ENCODE results near the gene CA5A. TPM values are rescaled to one million over a fixed set of nuclear protein-coding genes. Genes with fewer than 3 reads are reported as not detected.

Gene CA5A
- total and polyA plus RNA-seq, 2 of the 13 experiments (the other 11 are each of a cell fraction or from before 2014, with no cell fraction given) = 66.8 to 106 TPM

DNA sequence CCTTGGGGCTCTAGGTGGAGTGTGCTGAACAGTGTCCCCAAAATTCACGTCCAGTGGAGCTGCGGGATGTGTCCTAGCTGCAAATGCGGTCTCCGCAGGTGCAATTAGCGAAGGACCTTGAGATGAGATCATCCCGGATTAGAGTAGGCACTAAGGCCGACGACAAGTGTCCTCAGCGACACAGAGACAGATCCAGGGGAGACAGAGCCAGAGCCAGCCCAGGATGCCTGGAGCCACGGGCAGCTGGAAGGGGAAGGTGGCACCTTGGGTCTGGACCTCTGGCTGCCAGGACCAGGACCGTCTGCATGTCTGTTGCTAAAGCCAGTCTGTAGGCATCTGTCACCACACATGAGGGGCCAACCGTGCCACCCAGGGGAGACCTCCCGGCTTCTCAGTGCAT, 91.5 kb downstream of the CA5A start (continued):
- TF ChIP-seq, protein P1, sequence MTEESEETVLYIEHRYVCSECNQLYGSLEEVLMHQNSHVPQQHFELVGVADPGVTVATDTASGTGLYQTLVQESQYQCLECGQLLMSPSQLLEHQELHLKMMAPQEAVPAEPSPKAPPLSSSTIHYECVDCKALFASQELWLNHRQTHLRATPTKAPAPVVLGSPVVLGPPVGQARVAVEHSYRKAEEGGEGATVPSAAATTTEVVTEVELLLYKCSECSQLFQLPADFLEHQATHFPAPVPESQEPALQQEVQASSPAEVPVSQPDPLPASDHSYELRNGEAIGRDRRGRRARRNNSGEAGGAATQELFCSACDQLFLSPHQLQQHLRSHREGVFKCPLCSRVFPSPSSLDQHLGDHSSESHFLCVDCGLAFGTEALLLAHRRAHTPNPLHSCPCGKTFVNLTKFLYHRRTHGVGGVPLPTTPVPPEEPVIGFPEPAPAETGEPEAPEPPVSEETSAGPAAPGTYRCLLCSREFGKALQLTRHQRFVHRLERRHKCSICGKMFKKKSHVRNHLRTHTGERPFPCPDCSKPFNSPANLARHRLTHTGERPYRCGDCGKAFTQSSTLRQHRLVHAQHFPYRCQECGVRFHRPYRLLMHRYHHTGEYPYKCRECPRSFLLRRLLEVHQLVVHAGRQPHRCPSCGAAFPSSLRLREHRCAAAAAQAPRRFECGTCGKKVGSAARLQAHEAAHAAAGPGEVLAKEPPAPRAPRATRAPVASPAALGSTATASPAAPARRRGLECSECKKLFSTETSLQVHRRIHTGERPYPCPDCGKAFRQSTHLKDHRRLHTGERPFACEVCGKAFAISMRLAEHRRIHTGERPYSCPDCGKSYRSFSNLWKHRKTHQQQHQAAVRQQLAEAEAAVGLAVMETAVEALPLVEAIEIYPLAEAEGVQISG (CRISPR knock-in tag; IDR thresholded peaks at IDR 0.05) = peak; percentile 35; the same call in 1 of the 2 replicates

DNA sequence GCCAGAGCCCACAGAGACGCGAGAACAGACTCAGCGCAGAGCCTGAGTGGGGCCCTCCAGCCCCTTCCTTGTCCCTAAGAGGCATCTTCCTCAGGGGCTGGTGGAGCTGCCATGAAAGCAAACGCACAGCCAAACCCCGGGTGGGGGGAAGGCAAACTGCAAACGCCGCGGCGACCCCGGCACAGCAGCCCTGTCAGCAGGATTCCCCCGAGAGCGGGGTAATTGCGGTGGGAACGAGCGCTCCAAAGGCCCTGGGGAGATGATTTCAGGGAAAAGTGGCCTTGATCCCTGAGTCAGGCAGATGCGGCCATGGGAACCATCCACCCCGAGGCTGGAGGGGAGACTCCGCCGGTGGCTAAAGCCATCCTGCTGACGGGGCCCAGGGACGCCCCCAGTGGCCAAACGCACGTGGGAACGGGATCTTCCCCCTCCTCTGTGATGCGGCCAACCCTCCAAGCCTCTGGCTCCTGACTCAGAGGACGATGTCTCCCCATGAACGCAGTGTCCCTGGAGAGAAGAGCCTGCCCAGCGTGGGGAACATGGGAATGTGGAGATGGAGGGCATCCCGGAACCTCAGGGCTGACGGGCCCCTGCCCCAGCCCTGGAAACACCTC, 92.1 kb downstream of the CA5A start:
- POLR2A ChIA-PET = interaction anchor here (1.8 kb wide), 1 partner anchor 65 kb away, joined by 6 read pairs; no protein-coding TSS in a partner anchor
- WGBS (ENCODE audit: low lambda C conversion rate) = 77% methylated on average over 25 of the region's 30 CpGs
- H3K27me3 ChIP-seq (ENCODE audit: control insufficient read depth in 1 of 2, insufficient read depth in 2 of 2, low read length in 2 of 2) = no peaks in the 10 kb centered on the region
- DNase-seq (ENCODE audit: low spot score) (no peak), ATAC-seq (no peak), FAIRE-seq (no peak)
- in situ Hi-C loops (cut with HindIII; ENCODE audit: extremely low pct_ligation_motif_present, low pct_unique_long_range_greater_than_20kb) (no loop called here), intact Hi-C loops (cut with micrococcal nuclease; ENCODE audit: unreplicated experiment) (no loop called here)
- H3K27ac ChIP-seq (ENCODE audit: extremely low read length, insufficient read depth, low read length) = peak overlapping the region; percentile 76
- peak overlapping the region; percentile 4; the same call in 1 of the 2 replicates for H3K4me2 ChIP-seq (ENCODE audit: low read depth, low read length)
- CTCF ChIA-PET (ENCODE audit: low intra/inter-chr PET ratio, low total read pairs) = interaction anchor here (0.7 kb wide), 1 partner anchor 65 kb away, joined by 3 read pairs; no protein-coding TSS in a partner anchor
- peak overlapping the region; percentile 41; the same call in 1 of the 2 replicates for H3K9ac ChIP-seq (ENCODE audit: insufficient read depth, low read depth, low read length)
- peaks cover 20% of the 10 kb centered on the region; the same call in 1 of the 2 replicates for H4K20me1 ChIP-seq (ENCODE audit: insufficient read depth, low read length)
- peaks cover 56 to 69% of the 10 kb centered on the region in 2 experiments for H3K36me3 ChIP-seq (replicated peaks in 1 of 2; ENCODE audit: control insufficient read depth in 1 of 2, insufficient read depth in 2 of 2, low read length in 2 of 2)
- no peaks in the 10 kb centered on the region for H3K9me3 ChIP-seq (ENCODE audit: low read length)
- BruUV-seq (replicated peaks) = no TSS peak
- H2AFZ ChIP-seq (ENCODE audit: low read length) = no peak overlapping the region
- H3K4me3 ChIP-seq (replicated peaks in 1 of 3; ENCODE audit: insufficient read depth in 1 of 3, low read depth in 2 of 3, low read length in 3 of 3) = no peak overlapping the region; a peak in 1 of 6 replicates
- H3K79me2 ChIP-seq (ENCODE audit: insufficient read depth, low read length) = peaks cover 68% of the 10 kb centered on the region
- H3K4me1 ChIP-seq (ENCODE audit: insufficient read depth, low read length) = peaks cover 99% of the 10 kb centered on the region
- TF ChIP-seq, protein P2, sequence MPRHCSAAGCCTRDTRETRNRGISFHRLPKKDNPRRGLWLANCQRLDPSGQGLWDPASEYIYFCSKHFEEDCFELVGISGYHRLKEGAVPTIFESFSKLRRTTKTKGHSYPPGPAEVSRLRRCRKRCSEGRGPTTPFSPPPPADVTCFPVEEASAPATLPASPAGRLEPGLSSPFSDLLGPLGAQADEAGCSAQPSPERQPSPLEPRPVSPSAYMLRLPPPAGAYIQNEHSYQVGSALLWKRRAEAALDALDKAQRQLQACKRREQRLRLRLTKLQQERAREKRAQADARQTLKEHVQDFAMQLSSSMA (CRISPR knock-in tag; IDR thresholded peaks at IDR 0.05) = no peak
- TF ChIP-seq SCMH1 (CRISPR knock-in tag; IDR thresholded peaks at IDR 0.05; ENCODE audit: borderline replicate concordance) = no peak
- TF ChIP-seq, protein P3, sequence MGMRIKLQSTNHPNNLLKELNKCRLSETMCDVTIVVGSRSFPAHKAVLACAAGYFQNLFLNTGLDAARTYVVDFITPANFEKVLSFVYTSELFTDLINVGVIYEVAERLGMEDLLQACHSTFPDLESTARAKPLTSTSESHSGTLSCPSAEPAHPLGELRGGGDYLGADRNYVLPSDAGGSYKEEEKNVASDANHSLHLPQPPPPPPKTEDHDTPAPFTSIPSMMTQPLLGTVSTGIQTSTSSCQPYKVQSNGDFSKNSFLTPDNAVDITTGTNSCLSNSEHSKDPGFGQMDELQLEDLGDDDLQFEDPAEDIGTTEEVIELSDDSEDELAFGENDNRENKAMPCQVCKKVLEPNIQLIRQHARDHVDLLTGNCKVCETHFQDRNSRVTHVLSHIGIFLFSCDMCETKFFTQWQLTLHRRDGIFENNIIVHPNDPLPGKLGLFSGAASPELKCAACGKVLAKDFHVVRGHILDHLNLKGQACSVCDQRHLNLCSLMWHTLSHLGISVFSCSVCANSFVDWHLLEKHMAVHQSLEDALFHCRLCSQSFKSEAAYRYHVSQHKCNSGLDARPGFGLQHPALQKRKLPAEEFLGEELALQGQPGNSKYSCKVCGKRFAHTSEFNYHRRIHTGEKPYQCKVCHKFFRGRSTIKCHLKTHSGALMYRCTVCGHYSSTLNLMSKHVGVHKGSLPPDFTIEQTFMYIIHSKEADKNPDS (CRISPR knock-in tag; IDR thresholded peaks at IDR 0.05) = 0 out of 2 replicates have a peak, but pooled peaks have one; percentile 29
- TF ChIP-seq, protein P4, sequence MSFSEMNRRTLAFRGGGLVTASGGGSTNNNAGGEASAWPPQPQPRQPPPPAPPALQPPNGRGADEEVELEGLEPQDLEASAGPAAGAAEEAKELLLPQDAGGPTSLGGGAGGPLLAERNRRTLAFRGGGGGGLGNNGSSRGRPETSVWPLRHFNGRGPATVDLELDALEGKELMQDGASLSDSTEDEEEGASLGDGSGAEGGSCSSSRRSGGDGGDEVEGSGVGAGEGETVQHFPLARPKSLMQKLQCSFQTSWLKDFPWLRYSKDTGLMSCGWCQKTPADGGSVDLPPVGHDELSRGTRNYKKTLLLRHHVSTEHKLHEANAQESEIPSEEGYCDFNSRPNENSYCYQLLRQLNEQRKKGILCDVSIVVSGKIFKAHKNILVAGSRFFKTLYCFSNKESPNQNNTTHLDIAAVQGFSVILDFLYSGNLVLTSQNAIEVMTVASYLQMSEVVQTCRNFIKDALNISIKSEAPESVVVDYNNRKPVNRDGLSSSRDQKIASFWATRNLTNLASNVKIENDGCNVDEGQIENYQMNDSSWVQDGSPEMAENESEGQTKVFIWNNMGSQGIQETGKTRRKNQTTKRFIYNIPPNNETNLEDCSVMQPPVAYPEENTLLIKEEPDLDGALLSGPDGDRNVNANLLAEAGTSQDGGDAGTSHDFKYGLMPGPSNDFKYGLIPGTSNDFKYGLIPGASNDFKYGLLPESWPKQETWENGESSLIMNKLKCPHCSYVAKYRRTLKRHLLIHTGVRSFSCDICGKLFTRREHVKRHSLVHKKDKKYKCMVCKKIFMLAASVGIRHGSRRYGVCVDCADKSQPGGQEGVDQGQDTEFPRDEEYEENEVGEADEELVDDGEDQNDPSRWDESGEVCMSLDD (CRISPR knock-in tag; IDR thresholded peaks at IDR 0.05; ENCODE audit: borderline replicate concordance) = no peak
- TF ChIP-seq, protein P5, sequence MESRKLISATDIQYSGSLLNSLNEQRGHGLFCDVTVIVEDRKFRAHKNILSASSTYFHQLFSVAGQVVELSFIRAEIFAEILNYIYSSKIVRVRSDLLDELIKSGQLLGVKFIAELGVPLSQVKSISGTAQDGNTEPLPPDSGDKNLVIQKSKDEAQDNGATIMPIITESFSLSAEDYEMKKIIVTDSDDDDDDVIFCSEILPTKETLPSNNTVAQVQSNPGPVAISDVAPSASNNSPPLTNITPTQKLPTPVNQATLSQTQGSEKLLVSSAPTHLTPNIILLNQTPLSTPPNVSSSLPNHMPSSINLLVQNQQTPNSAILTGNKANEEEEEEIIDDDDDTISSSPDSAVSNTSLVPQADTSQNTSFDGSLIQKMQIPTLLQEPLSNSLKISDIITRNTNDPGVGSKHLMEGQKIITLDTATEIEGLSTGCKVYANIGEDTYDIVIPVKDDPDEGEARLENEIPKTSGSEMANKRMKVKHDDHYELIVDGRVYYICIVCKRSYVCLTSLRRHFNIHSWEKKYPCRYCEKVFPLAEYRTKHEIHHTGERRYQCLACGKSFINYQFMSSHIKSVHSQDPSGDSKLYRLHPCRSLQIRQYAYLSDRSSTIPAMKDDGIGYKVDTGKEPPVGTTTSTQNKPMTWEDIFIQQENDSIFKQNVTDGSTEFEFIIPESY (CRISPR knock-in tag; IDR thresholded peaks at IDR 0.05) = peak; percentile 92
- no peak for TF ChIP-seq PCBP1 (IDR thresholded peaks at IDR 0.05; ENCODE audit: borderline replicate concordance, low read depth, low read length)
- no peak for TF ChIP-seq DPF2 (CRISPR knock-in tag; IDR thresholded peaks at IDR 0.05; ENCODE audit: borderline replicate concordance, low read depth)
- TF ChIP-seq ZNF225 (CRISPR knock-in tag; IDR thresholded peaks at IDR 0.05) = peak; percentile 69; the same call in 1 of the 2 replicates
- 0 out of 2 replicates have a peak, but pooled peaks have one; percentile 32 for TF ChIP-seq SP4 (CRISPR knock-in tag; IDR thresholded peaks at IDR 0.05)
